Vagina (tissue), 2 donors: ENCODE measurements around the gene APC.

ENCODE experiments used
- CTCF ChIP-seq, 3 experiments: fragments of 450-650 bp in 2 of 3; fragments of 200-600 bp in 1 of 3; sonication (generic) in 1 of 3; IDR thresholded peaks; one replicate each; pipeline ENCODE4 v1.5.1; 2017 to 2019; ENCODE audit warnings: antibody characterized with exemption in 3 of 3, mild to moderate bottlenecking in 2 of 3, moderate library complexity in 2 of 3
- POLR2A ChIP-seq, 2 donors: fragments of 450-650 bp; IDR thresholded peaks; one replicate each; pipeline ENCODE4 v1.6.1; 2017; ENCODE audit warnings: antibody characterized with exemption in 2 of 2, mild to moderate bottlenecking in 2 of 2, moderate library complexity in 2 of 2

- no peak for TF ChIP-seq CTCF (IDR thresholded peaks at IDR 0.05)
- no peak for TF ChIP-seq POLR2A (IDR thresholded peaks at IDR 0.05)
Measured at GRCh38 chr5:112865128-112865527, 127.4 kb downstream of the APC start.
